IMR-90 (cell line): ENCODE data around the gene PPM1J. TPM values are rescaled to one million over a fixed set of nuclear protein-coding genes. Genes with fewer than 3 reads are reported as not detected.

ENCODE experiments used
- ATAC-seq: fragments of 200-7000 bp; cut with Tn5 transposase; 2 replicates; pipeline ENCODE4 v1.9.1; 2020; ENCODE audit warnings: low read depth, mild to moderate bottlenecking, moderate library complexity
- BruUV-seq: library from RNA; stranded (reverse); fragments of 400-500 nt; replicated peaks from 2 replicates; lab custom pipeline; 2021; lab: Mats Ljungman, UMichigan
- CTCF ChIA-PET: fragments of 300-600 bp; formaldehyde crosslinking; extraction: SDS; loops from one replicate; lab custom pipeline; 2021; ENCODE audit warnings: antibody characterized with exemption; lab: Yijun Ruan, JAX
- POLR2A ChIA-PET: fragments of 300-600 bp; sonication (Branson Sonifier 250); formaldehyde crosslinking; loops from one replicate; lab custom pipeline; 2022; ENCODE audit warnings: antibody characterized with exemption; ENCODE audit not compliant: unreplicated experiment; lab: Charles Lee
- DNase-seq: peaks from one replicate; pipeline ENCODE4 v3.0.0; 2013
- H2AFZ ChIP-seq: replicated peaks from 2 replicates; pipeline ENCODE3; 2013; ENCODE audit warnings: low read length, mild to moderate bottlenecking; ENCODE audit not compliant: poor library complexity
- H2AK5ac ChIP-seq: 2 replicates; pipeline ENCODE4 v1.6.1; 2013; ENCODE audit warnings: low read depth, low read length, inconsistent platforms
- H2AK9ac ChIP-seq: replicated peaks from 2 replicates; pipeline ENCODE3; 2013; ENCODE audit warnings: mild to moderate bottlenecking, low read depth, low read length, moderate library complexity; ENCODE audit not compliant: poor library complexity
- H2BK120ac ChIP-seq: 2 replicates; pipeline ENCODE4 v1.6.1; 2013; ENCODE audit warnings: low read depth, low read length, inconsistent platforms
- H2BK15ac ChIP-seq: 3 replicates; pipeline ENCODE4 v1.6.1; 2013; ENCODE audit warnings: low read depth, low read length, inconsistent platforms
- H2BK20ac ChIP-seq: 2 replicates; pipeline ENCODE4 v1.6.1; 2013; ENCODE audit warnings: low read depth, mild to moderate bottlenecking, inconsistent platforms, low read length, moderate library complexity
- H2BK5ac ChIP-seq: 2 replicates; pipeline ENCODE4 v1.6.1; 2013; ENCODE audit warnings: mild to moderate bottlenecking, low read depth, low read length, inconsistent platforms; ENCODE audit not compliant: poor library complexity, severe bottlenecking
- H3K14ac ChIP-seq: replicated peaks from 2 replicates; pipeline ENCODE4 v1.6.1; 2013; ENCODE audit warnings: low read depth, low read length, inconsistent platforms
- H3K18ac ChIP-seq: 2 replicates; pipeline ENCODE4 v1.6.1; 2013; ENCODE audit warnings: low read depth, low read length, control low read depth
- H3K23ac ChIP-seq: 2 replicates; pipeline ENCODE4 v1.6.1; 2013; ENCODE audit warnings: low read depth, low read length, inconsistent platforms
- H3K27ac ChIP-seq: 2 replicates; pipeline ENCODE4 v1.5.1; 2013; ENCODE audit warnings: mild to moderate bottlenecking, control low read depth, low read length; ENCODE audit not compliant: insufficient read depth
- H3K27me3 ChIP-seq: 2 replicates; pipeline ENCODE4 v1.6.1; 2013; ENCODE audit warnings: low read length; ENCODE audit not compliant: control insufficient read depth, insufficient read depth
- H3K36me3 ChIP-seq: 2 replicates; pipeline ENCODE4 v1.6.1; 2013; ENCODE audit warnings: low read length, mixed read lengths; ENCODE audit not compliant: control insufficient read depth, insufficient read depth
- H3K4ac ChIP-seq: 2 replicates; pipeline ENCODE4 v1.6.1; 2013; ENCODE audit warnings: low read depth, low read length, inconsistent platforms
- H3K4me1 ChIP-seq: 2 replicates; pipeline ENCODE4 v1.6.1; 2013; ENCODE audit warnings: low read length, mixed read lengths; ENCODE audit not compliant: control insufficient read depth, insufficient read depth
- H3K4me2 ChIP-seq: 2 replicates; pipeline ENCODE4 v1.6.1; 2013; ENCODE audit warnings: low read depth, mild to moderate bottlenecking, control low read depth, low read length, moderate library complexity
- H3K4me3 ChIP-seq: 2 replicates; pipeline ENCODE4 v1.5.1; 2013; ENCODE audit warnings: low read depth, mild to moderate bottlenecking, control low read depth, low read length, moderate library complexity; ENCODE audit not compliant: insufficient read depth
- H3K56ac ChIP-seq: 2 replicates; pipeline ENCODE4 v1.6.1; 2013; ENCODE audit warnings: low read length, inconsistent platforms; ENCODE audit not compliant: insufficient read depth; ENCODE audit errors: extremely low read depth
- H3K79me1 ChIP-seq, 2 experiments: 2 replicates each; pipeline ENCODE4 v1.6.1; 2013; ENCODE audit warnings: low read length in 2 of 2, inconsistent platforms in 1 of 2, low read depth in 1 of 2
- H3K9ac ChIP-seq: 2 replicates; pipeline ENCODE4 v1.6.1; 2013; ENCODE audit warnings: low read depth, low read length, control low read depth
- H3K9me1 ChIP-seq: 2 replicates; pipeline ENCODE4 v1.6.1; 2013; ENCODE audit warnings: low read length, inconsistent platforms; ENCODE audit not compliant: insufficient read depth
- H3K9me3 ChIP-seq: 2 replicates; pipeline ENCODE4 v1.6.1; 2013; ENCODE audit warnings: low read length; ENCODE audit not compliant: control insufficient read depth, insufficient read depth
- H4K20me1 ChIP-seq: 2 replicates; pipeline ENCODE4 v1.6.1; 2013; ENCODE audit warnings: low read length, inconsistent platforms; ENCODE audit not compliant: insufficient read depth
- H4K5ac ChIP-seq: 2 replicates; pipeline ENCODE4 v1.6.1; 2013; ENCODE audit warnings: mild to moderate bottlenecking, low read depth, low read length, control low read depth
- H4K8ac ChIP-seq, 2 experiments: 2 replicates each; pipeline ENCODE4 v1.6.1; 2013; ENCODE audit warnings: low read depth in 2 of 2, low read length in 2 of 2, control low read depth in 1 of 2, inconsistent platforms in 1 of 2
- H4K91ac ChIP-seq: 2 replicates; pipeline ENCODE4 v1.6.1; 2013; ENCODE audit warnings: low read depth, low read length, inconsistent platforms; ENCODE audit not compliant: insufficient read depth
- ELK1 ChIP-seq: fragments of 150-350 bp; IDR thresholded peaks from 2 replicates; pipeline ENCODE4 v1.6.1; 2016; ENCODE audit warnings: low read depth, mild to moderate bottlenecking, low read length, moderate library complexity, borderline replicate concordance
- FOS ChIP-seq: fragments of 150-350 bp; IDR thresholded peaks from 2 replicates; pipeline ENCODE4 v1.6.1; 2016; ENCODE audit warnings: low read depth, low read length
- MAZ ChIP-seq: IDR thresholded peaks from 2 replicates; pipeline ENCODE4 v1.6.1; 2012; ENCODE audit warnings: low read depth, mild to moderate bottlenecking, low read length, improper control_type of control experiment, moderate library complexity, borderline replicate concordance
- NFE2L2 ChIP-seq: fragments of 150-350 bp; IDR thresholded peaks from 2 replicates; pipeline ENCODE4 v1.6.1; 2016; ENCODE audit warnings: low read depth, mild to moderate bottlenecking, low read length
- RAD21 ChIP-seq: IDR thresholded peaks from 2 replicates; pipeline ENCODE4 v1.6.1; 2012; ENCODE audit warnings: low read length, improper control_type of control experiment
- RCOR1 ChIP-seq: IDR thresholded peaks from 2 replicates; pipeline ENCODE4 v1.6.1; 2012; ENCODE audit warnings: mild to moderate bottlenecking, low read length, improper control_type of control experiment; ENCODE audit not compliant: insufficient replicate concordance
- WGBS, 2 experiments: methylation state at CpG; one replicate each; pipeline versions ENCODE4 v1.1.5 to v1.1.7; 2013; ENCODE audit warnings: missing lambda C conversion rate in 2 of 2; ENCODE audit not compliant: insufficient read length in 1 of 2; ENCODE audit errors: extremely low coverage in 2 of 2; 5-methylcytosine and 5-hydroxymethylcytosine counted together
- dilution Hi-C: fragments of 300-500 bp; cut with HindIII; formaldehyde crosslinking; loops from one replicate; pipeline ENCODE4 v1.14.3; 2018; ENCODE audit warnings: low sequenced_read_pairs; ENCODE audit not compliant: unreplicated experiment
- in situ Hi-C: fragments of 300-500 bp; cut with MboI; formaldehyde crosslinking; loops from 3 replicates; pipeline ENCODE4 v1.14.3; 2019; ENCODE audit warnings: low sequenced_read_pairs, inconsistent platforms, mixed read lengths
- intact Hi-C: fragments of 100-400 bp; cut with micrococcal nuclease; formaldehyde crosslinking; loops from 2 replicates; pipeline ENCODE4 v1.10.0; 2022
- polyA plus RNA-seq, 3 experiments: library from polyadenylated mRNA; depleted of rRNA; stranded (reverse); fragments of >200 nt; gene quantifications; 2 replicates each; pipeline ENCODE4 v1.2.3, GENCODE V29; 2012; ENCODE audit warnings: low replicate concordance in 1 of 3
- total RNA-seq: library from RNA; depleted of rRNA; stranded (reverse); fragments of >200 nt; gene quantifications from 2 replicates; pipeline ENCODE4 v1.2.3, GENCODE V29; 2012

The PPM1J gene
- total and polyA plus RNA-seq, 2 of the 4 experiments (the other 2 are of a cell fraction) = 1.8 to 2.4 TPM

- Histone ChIP-seq H3K27me3 (no peaks in the 10 kb centered on the region), H3K9ac (no peak overlapping the region), H3K56ac (no peak overlapping the region), H3K4ac (no peak overlapping the region), H2BK20ac (no peak overlapping the region), H2AK5ac (no peak overlapping the region), H3K4me1 (no peaks in the 10 kb centered on the region), H3K9me3 (no peaks in the 10 kb centered on the region), H4K8ac (no peak overlapping the region), H2BK5ac (no peak overlapping the region), H3K4me2 (no peak overlapping the region), H2BK15ac (no peak overlapping the region), H3K4me3 (no peak overlapping the region), H3K9me1 (0 out of 2 replicates have a peak, but pooled peaks cover 2% of the 10 kb centered on the region), H4K91ac (no peak overlapping the region), H3K79me1 (peaks cover 2 to 9% of the 10 kb centered on the region in 2 experiments), H3K36me3 (peaks cover 37% of the 10 kb centered on the region), H4K20me1 (peaks cover 3% of the 10 kb centered on the region; the same call in 1 of the 2 replicates), H3K23ac (no peak overlapping the region), H3K27ac (no peak overlapping the region), H3K14ac (no peak overlapping the region), H3K18ac (no peak overlapping the region), H2BK120ac (no peak overlapping the region), H2AFZ (no peak overlapping the region), H2AK9ac (no peak overlapping the region), H4K5ac (no peak overlapping the region)
- ATAC-seq (no peak), DNase-seq (no peak)
- dilution Hi-C loops = no loop called here
- no peak for TF ChIP-seq MAZ
- TF ChIP-seq ELK1 = no peak
- TF ChIP-seq FOS = no peak
- TF ChIP-seq RCOR1 = no peak
- TF ChIP-seq RAD21 = no peak
- TF ChIP-seq NFE2L2 = no peak
- intact Hi-C loops = no loop called here
- POLR2A ChIA-PET = no interaction called here
- CTCF ChIA-PET = no interaction called here
- no TSS peak for BruUV-seq
- in situ Hi-C loops = no loop called here
- no CpG with 5 or more reads among the region's 2 CpGs for WGBS, 2 experiments
Observed at GRCh38 chr1:112666946-112667345, 48.2 kb downstream of the PPM1J start.
